GM19395 (cell line): ENCODE data around the gene MTA2.
"Not testable (repeated sequence)": the region's sequence is repeated elsewhere in the genome, so short reads cannot be mapped to it uniquely, and the experiment has no call there.

Source experiments
- ATAC-seq: cut with Tn5 transposase; IDR thresholded peaks from one replicate; pipeline ENCODE4 v1.9.1; 2021; ENCODE audit warnings: mild to moderate bottlenecking, moderate library complexity; ENCODE audit not compliant: unreplicated experiment

MTA2 gene

DNA sequence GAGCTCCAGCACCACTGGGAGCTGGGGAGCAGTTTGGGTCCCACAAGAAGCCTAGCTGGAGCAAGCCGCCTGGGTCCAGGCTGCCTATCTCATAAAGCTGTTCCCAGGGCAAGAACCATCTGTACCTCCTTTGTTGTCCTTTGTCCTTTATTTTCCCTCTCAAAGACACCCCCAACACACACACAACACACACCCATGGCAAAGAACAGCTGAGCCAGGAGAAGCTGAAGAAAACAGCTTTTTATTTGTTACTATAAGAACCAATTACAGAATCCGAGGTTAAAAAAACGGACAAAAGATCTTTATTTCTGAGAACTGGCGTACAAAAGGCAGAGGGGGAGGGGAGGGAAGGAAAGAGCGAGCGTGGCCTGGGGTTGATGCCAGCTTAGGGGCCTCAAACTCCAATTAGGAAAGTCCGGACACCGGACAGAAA lies 8.7 kb downstream of the MTA2 start:
- no peak for ATAC-seq

DNA sequence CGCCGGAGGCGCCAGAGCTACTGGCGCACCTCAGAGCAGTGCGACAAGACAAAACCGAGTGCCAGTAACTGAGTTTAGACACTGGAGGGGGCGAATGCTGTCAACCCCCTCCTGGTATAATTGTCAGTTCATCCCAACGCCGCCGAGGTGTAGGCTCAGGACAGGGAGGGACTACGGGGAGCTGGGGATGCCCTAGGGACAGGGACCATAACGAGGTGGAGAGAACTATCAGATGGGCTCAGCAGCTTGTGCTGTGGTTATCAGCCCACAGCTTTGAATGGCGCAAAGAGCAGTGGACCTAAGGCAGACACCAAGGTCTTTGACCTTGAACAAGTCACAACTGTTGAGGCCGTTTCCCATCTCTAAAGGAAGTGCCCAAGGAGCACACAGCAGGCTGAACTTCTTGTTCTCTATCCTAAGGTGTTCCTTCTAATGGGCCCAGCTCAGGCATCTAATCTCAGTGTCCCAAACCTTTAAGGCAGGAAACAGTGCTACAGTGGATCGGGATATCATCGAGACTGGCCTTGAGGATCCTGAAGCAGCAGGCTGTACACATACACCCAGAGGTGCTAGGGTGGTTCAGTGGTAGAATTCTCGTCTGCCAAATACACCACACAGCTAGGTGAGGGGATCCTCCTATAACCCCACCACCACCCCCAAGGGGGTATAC lies 9.4 kb downstream of the MTA2 start:
- no peak for ATAC-seq

DNA sequence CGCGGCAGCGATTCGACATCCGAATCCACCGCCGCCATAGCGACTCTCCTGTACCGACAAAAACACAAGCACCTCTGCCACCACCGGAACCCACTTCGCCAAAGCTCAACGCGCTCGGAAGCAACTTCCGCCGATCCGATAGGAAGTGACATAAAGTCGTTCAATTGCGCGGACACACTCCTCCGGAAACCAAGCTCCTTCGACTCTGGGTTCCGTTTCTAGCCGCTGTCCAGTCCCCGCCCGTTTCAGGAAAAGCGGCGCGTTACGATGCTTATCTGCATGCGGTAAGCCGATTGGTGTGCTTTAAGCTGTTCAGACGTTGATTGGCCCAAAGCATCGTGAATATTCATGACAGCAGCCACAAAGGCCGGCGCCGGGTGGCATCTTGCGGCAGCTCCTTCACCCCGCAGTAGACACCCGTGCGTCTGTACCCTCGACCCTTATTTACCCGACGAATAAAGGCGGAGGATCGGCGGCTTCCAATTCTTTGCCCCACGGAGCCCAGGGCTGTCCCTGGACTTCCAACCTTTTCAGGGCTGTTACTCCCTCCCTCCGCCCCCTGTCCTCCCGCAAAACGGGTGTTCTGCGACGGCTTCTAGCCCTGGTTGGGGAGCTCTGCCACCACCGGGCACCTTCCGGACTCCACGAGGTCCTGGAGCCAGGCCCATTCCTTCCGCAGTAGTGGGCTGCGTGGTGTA lies 10.1 kb downstream of the MTA2 start, which contains the start of gene TUT1:
Gene TUT1, minus strand, starts transcription at position 76 of the 698 bp plus-strand sequence. Its CDS starts 38 bp downstream, at position 38.
- peak; percentile 87 for ATAC-seq

DNA sequence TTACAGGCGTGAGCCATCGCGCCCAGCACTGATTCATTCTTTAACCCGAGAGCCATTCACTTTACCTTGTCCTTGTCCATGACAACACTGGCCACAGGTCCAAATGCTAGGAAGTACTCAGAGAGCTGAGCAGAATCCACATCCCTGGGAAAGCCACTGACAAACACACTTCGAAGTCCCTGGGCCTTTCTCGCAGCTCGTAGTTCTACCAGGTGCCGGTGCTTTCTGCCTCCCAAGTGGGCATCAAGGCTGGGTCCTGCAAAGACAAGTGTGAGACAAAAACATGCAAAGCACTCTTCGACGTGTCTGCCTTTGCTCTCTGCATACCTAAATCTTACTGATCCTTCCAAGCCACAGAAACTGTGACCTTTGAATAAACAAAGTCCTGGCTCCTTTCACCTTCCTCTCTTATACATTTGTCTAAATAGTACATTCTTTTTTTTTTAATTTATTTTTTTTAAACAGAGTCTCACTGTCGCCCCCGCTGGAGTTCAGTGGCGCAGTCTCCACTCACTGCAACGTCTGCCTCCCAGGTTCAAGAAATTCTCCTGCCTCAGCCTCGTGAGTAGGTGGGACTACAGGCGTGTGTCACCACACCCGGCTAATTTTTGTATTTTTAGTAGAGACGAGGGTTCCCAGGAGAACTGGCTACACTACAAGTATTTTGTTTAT lies 12.6 kb downstream of the MTA2 start:
- ATAC-seq: no peak

DNA sequence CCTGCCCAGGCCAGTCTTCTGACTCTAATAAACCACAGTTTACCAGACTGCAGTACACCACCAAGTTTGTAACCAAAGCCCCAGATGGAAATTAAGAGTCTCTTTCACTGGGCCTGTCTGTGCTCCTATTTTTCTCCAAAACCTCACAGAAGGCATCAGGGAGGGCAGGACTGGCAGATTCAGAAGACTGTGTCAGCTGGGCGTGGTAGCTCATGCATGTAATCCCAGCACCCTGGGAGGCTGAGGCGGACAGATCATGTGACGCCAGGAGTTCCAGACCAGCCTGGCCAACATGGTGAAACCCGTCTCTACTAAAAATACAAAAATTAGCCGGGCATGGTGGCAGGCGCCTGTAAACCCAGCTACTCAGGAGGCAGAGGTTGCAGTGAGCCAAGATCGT lies 16.3 kb downstream of the MTA2 start:
- not testable (repeated sequence) for ATAC-seq

DNA sequence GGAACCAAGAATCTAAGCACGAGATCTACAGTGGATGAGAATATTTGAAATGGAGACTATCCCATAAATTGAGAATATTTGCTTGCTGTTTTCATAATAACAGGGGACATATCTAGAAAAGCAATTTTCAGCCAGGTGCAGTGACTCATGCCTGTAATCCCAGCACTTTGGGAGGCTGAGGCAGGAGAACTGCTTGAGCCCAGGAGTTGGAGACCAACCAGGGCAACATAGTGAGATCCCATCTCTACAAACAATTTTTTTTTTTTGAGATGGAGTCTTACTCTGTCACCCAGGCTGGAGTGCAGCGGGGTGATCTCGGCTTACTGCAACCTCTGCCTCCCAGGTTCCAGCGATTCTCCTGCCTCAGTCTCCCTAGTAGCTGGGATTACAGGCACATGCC lies 19.9 kb downstream of the MTA2 start:
- not testable (repeated sequence) for ATAC-seq

DNA sequence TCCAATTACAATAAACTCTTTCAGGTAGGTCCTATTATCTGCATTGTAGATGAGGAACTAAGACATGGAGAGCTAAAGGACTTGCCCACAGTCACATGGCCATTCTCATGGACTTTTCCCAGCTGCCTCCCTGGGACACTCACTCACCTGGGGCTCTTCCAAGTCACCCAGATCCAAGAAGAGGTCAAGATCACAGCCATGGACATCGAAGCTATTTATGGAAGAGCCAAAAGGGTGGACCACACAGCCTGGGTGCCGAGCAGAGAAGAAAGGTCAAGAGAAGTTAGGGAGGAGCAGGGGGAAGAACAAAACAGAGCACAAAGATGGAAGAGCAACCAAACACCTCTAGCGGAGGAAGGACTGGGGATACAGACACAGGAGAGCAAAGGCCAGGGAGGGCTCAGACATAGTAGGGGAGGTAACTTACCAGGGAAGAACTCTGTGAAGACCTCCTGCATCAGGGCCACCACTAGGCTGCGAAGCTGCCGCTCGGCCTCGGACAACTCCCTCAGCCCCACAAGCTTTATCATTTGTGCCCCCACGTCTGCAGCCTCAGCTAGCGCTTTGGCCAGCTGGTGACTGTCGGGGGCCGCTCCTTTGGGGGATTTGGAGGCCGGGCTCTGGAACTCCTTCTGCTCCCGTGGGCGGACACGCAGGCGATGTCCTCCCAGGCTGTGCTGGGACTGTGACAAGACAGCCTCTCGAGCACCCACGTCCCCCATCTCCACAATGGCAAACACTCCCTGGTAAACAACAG lies 20.5 kb downstream of the MTA2 start:
- no peak for ATAC-seq

DNA sequence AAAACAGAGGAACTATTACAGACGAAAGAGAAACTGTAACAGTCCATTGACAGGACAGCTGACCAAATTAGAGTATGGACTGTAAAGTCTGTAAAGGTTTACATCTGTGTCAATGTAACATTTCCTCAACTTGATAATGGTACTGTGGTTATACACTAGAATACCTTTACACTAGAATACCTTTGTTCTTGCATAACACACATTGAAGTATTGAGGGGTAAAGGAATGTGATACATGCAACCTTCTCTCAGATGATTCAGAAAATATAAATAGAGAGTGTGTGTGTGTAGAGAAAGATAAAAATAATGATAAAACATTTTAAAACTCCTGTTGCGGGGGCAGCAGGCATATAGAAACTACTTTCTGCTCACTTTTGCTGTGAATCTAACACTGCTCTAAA lies 22.4 kb downstream of the MTA2 start:
- ATAC-seq: no peak

DNA sequence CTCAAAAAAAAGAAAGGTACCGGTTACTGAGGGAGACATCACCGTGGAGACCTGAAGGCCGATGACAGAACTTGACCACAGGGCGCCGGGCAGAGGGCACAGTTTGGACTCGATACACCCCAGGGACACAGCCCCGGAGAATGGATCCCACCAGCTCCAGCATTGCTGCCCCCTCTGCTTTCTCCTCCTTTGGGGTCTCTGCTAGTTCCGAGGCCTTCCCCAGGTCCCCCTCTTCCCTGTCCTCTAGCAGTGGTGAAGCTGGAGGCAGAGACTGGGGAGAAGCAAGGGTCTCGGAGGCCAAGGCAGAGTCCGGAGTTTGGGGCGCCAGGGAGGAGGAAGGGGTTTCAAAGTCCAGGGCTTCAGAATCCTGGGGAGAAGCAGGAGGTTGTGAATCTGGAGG lies 23.1 kb downstream of the MTA2 start:
- ATAC-seq: no peak

DNA sequence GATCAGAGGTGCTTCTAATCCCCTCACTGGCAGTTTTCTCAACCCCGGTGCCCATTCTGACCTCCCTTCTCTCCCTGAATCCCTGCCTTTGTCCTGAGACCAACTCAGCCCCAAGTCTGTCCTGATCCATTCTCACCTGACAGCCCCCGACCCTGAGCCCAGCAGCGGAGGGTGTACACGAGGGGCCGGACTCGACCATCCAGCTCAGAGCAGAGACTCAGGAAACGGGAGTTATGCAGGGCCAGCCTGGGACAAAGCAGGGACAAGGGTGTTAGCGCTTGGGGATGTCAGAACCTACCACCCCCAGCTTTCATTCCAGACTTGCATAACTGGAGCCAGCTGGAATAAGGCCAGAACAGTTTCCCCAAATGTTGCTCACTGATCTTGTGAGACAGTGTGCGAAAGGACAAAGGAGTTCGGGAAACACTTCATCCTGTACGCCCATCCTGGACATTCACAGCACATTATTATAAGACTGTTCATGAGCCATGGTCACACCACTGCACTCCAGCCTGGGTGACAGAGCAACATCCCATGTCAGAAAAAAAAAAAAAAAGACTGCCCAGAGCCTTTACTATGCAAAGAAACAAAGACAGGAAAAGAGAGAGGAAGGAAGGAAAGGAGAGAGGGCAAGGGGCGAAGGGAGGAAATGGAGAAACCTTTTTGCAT lies 24.5 kb downstream of the MTA2 start:
- ATAC-seq: no peak

DNA sequence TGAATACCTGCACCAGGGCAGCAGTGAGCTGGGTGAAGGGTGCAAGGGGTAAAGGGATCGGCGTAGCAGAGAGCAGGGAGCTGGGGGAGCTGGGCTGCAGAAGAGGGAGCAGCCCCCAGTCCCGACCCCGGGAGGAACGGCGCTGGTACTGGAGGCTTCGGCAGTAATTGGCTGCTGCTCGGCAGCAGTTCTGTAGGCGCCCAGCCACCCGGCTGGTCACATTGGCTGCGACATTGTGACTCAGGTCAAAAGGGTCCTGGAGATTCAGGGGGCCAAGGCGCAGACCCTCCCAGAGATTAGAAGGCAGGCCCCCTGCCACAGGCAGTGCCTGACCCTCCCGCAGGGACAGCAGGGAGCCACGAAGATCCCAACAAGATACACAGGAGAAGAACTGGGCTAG lies 25.8 kb downstream of the MTA2 start:
- ATAC-seq: no peak

DNA sequence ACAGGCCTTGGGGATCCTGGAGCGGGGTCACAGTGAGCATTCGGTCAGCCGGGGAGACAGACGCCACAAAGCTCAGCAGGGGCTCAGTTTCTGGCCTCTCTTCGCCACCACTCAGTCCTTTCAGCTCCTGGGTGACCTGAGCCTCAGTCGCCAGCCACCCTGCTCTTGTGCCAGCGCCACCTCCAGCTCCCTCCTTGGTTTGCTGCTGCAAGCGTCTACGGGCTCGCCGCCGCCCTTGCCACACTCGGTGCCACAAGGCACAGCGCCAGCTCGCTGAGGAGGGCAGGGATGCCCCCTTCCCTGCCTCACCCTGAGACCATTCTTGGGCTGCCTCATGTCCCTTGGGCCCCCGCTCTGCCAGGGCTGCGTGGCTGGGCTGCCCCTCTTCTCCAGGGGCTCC lies 26.5 kb downstream of the MTA2 start:
- no peak for ATAC-seq

DNA sequence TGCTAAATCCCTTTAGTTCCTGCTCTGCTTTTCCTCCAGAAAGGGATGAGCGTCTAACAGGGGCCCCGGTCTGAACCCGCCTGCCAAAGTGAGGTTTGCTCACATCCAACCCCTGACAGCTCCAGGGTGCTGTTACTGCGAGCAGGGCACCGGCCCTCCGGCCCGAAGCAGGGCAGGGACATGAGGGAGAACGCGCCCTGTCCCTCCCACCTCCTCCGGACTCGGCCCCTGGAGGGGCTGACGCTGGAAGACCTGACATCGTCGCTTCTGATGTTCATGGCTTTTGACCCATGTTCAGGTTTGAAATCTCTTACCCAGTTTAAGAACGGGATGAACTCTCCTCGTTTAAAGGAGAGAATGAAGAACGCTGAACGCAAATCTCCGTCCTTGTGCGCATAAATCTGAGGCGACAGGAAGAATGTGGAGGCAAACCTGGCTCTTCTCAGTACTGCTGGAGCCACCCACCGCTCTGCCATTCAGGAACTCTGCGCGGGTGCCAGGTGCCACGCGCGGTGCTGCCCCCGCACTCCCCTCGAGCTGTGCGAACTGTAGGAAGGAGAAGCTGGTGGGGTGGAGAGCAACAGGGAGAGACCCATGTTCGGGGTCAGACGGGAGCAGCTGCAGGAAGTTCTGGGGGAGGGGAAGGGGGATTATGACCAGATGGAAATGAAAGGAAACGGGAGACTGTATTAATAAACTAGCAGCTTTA lies 27.1 kb downstream of the MTA2 start:
- peak; percentile 29 for ATAC-seq

DNA sequence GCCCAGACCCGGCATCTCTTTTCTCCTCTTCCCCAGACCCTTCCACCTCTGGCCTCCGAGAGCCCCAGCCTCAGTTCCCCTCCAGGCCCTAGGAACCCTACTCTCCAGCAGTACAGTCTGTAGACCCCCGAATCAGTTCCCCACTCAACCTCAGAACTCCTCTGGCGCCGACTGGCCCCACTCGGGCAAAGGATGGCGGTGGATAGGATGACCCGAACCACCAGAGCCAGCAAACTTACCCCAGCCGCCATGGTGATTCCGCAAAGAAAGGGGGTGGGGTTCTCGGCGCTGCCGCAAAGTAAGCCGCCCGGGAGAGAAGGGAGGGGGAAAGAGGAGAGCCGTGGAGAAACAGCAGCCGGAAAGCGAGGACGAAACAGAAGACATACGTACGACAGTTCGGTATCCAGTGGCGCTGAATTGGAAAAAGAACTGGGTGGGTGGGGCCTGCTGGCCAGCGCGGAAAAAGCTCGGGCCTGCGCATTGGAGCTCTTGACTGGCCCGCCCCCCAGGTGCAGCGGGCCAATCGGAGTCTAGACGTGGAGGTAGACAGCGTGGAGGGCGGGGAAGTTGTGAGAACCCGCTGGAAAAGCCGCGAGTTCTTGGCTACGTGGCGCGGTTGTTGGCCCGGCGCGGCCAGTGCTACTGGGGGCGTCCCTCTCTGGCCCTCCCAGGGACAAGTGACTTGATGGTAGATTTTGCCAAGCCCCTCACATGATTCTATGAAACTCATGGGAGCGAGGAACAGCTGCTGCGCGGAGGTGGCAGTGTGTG lies 27.9 kb downstream of the MTA2 start, which contains the start of gene EEF1G:
Gene EEF1G, minus strand, starts transcription at position 300 of the 771 bp plus-strand sequence. Its CDS starts 49 bp downstream, at position 251.
- ATAC-seq: peak; percentile 83

DNA sequence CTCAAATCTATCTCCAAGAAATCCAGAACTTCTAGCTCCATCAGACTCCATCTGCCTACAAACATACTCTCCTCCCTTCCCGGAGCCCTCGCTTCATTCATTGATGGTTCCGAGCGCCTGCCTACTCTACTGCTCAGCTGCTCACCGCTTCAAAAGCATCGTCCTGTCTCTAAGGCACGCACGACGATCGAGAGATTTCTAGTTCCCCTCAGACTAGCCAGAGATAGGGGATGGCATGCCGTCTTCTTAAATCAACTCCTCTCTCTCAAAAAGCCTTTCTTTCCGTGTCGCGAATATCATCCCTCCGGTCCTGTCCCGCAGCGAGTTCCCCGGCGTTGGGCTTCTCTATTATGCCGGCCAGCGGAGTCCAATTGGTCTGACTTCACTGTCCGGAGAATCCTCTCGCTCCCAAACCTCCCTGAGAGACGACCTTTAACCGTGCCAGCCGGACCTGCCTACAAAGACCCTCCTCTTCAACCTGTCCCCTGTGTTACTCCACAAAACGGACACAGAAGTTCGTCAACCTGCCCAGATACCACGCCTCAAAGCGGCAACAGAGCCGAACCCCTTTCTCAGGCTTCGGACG lies 28.6 kb downstream of the MTA2 start:
- peak; percentile 3 for ATAC-seq

DNA sequence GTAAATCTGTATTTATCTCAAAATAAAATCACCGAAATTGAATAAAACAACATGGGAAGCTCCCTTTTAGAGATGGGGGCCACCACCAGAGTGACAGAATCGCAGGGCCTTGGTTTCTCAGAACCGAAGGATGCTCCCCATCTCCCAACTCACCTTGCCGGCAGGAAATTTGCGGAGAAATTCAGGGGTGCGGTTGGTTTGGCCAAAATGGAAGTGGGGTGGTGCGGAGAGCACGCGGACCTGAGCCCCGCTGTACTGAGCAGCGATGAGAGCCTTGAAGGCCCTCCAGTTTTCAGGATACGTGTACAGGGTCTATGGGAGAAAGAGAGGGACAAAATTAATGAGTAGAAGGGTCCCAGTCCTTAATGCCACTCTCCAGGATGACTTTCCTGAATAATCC lies 29.2 kb downstream of the MTA2 start:
- no peak for ATAC-seq

DNA sequence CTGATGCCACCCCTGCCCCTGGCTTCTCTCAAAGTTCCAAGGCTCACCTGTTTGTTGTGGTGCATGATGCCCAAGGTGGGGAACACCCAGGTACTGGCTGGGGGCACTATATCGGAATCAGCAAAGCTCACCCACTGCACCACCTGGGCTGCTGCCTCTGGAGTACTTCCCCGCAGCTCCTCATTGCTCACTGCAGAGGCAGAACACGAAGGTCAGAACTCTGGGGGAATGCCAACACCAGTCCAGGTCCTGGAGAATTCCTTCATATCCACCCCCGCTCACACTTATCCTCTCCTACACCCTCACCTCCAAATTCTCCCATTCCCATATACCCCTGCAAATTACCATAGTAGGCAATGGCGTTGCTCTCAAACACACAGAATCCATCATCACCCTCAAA lies 30.2 kb downstream of the MTA2 start:
- ATAC-seq: not testable (repeated sequence)

DNA sequence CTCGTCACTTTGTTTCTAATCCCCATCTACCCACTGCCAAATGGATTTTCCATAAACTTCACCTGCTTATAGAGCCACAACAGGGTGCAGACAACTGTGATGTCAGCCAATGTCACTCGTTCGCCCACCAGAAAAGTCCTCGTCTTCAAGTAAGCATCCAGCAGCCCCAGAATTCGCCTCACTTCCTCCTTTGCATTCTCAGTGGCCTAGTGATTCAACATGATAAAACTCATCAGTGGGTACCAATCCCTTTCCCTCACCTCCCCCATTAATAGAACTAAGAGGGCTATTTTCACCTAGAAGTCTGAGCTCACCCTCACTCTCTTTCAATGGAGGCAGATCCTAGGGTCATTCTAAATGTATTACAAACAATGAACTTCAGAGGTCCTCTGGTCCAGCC lies 30.8 kb downstream of the MTA2 start:
- not testable (repeated sequence) for ATAC-seq

DNA sequence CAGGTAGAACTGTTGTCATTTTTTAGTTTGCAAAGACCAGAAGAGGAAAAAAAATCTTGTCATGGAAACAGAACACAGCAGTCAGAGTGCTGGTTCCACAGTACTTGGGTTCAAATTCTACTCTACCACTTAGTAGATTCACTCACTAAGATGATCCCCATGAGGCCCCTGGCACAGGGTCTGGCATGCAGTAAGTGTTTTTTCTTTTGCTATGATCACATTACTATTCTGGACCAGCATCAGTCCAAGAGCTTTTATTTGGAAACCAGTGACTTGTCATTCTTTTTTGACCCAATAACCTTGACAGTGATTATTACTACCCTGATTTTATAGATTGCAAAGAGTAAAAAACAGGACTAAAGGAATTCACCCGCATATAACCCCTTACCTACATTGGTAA lies 32.1 kb downstream of the MTA2 start:
- no peak for ATAC-seq
